Esophagus squamous epithelium (tissue), 4 donors: ENCODE data around the gene ADAMTS5.

Experiments used
- CTCF ChIP-seq, 6 experiments: fragments of 450-650 bp in 4 of 6; fragments of 200-600 bp in 2 of 6; sonication (generic) in 2 of 6; IDR thresholded peaks; one replicate each; pipeline ENCODE4 v1.5.1; 2016 to 2019; ENCODE audit warnings: antibody characterized with exemption in 6 of 6, mild to moderate bottlenecking in 4 of 6, moderate library complexity in 4 of 6
- POLR2A ChIP-seq, 4 donors: fragments of 450-650 bp; IDR thresholded peaks; one replicate each; pipeline ENCODE4 v1.6.1; 2017; ENCODE audit warnings: antibody characterized with exemption in 4 of 4, mild to moderate bottlenecking in 4 of 4, moderate library complexity in 3 of 4

GRCh38 chr21:26964170-26964778, 2.6 kb downstream of the ADAMTS5 start:
- TF ChIP-seq CTCF (IDR thresholded peaks at IDR 0.05) (no peak), POLR2A (IDR thresholded peaks at IDR 0.05) (peak in 2 of 4 donors; percentile 36 to 56)
